HG03064 (cell line): ENCODE measurements around the gene GPR89B.
"Not testable (repeated sequence)": the region's sequence is repeated elsewhere in the genome, so short reads cannot be mapped to it uniquely, and the experiment has no call there.

Source experiments
- ATAC-seq: cut with Tn5 transposase; IDR thresholded peaks from one replicate; pipeline ENCODE4 v1.9.1; 2021; ENCODE audit warnings: low read depth; ENCODE audit not compliant: unreplicated experiment

The GPR89B gene

GRCh38 chr1:147928236-147929132, at the start of gene GPR89B:
TSS of gene GPR89B (plus strand) at chr1:147928420. CDS start at chr1:147928537, 117 bp downstream.
- peak; percentile 96 for ATAC-seq

- no peak for ATAC-seq
Measured at GRCh38 chr1:147879911-147880310, 48.3 kb upstream of the GPR89B start.

- no peak for ATAC-seq
Measured at GRCh38 chr1:147882535-147882934, 45.7 kb upstream of the GPR89B start.

GRCh38 chr1:147890177-147890790, 37.9 kb upstream of the GPR89B start:
- ATAC-seq: no peak

- ATAC-seq: no peak
Measured at GRCh38 chr1:147891088-147891487, 37.1 kb upstream of the GPR89B start.

GRCh38 chr1:147892216-147892615, 36.0 kb upstream of the GPR89B start:
- no peak for ATAC-seq

GRCh38 chr1:147892731-147893214, 35.4 kb upstream of the GPR89B start:
- ATAC-seq: no peak

GRCh38 chr1:147895123-147895522, 33.1 kb upstream of the GPR89B start:
- ATAC-seq: no peak

- ATAC-seq: no peak
Measured at GRCh38 chr1:147897029-147897752, 31.0 kb upstream of the GPR89B start.

- no peak for ATAC-seq
Measured at GRCh38 chr1:147897789-147898188, 30.4 kb upstream of the GPR89B start.

GRCh38 chr1:147902253-147902845, 25.9 kb upstream of the GPR89B start, which contains the start of gene GJA8:
TSS of gene GJA8 (plus strand) at chr1:147902795. CDS start at chr1:147907956, 5,161 bp downstream.
- no peak for ATAC-seq

- ATAC-seq: no peak
Measured at GRCh38 chr1:147904726-147905125, 23.5 kb upstream of the GPR89B start.

- no peak for ATAC-seq
Measured at GRCh38 chr1:147907786-147908509, 20.3 kb upstream of the GPR89B start.

GRCh38 chr1:147912553-147912952, 15.7 kb upstream of the GPR89B start:
- ATAC-seq: no peak

- ATAC-seq: no peak
Measured at GRCh38 chr1:147913362-147913942, 14.8 kb upstream of the GPR89B start.

- ATAC-seq: no peak
Measured at GRCh38 chr1:147919896-147920295, 8.3 kb upstream of the GPR89B start.

- ATAC-seq: no peak
Measured at GRCh38 chr1:147924813-147925212, 3.4 kb upstream of the GPR89B start.

- not testable (repeated sequence) for ATAC-seq
Measured at GRCh38 chr1:147927215-147927614, 1.0 kb upstream of the GPR89B start.

- not testable (repeated sequence) for ATAC-seq
Measured at GRCh38 chr1:147927689-147928088, 531 bp upstream of the GPR89B start.
